NCI-H82 (cell line): ENCODE measurements around the gene GKN1.
"Not testable (repeated sequence)": the region's sequence is repeated elsewhere in the genome, so short reads cannot be mapped to it uniquely, and the experiment has no call there.

ENCODE experiments used
- DNase-seq: peaks from one replicate; lab custom pipeline; 2025; lab: John Stamatoyannopoulos, UW

GKN1 gene, protein sequence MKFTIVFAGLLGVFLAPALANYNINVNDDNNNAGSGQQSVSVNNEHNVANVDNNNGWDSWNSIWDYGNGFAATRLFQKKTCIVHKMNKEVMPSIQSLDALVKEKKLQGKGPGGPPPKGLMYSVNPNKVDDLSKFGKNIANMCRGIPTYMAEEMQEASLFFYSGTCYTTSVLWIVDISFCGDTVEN

DNA sequence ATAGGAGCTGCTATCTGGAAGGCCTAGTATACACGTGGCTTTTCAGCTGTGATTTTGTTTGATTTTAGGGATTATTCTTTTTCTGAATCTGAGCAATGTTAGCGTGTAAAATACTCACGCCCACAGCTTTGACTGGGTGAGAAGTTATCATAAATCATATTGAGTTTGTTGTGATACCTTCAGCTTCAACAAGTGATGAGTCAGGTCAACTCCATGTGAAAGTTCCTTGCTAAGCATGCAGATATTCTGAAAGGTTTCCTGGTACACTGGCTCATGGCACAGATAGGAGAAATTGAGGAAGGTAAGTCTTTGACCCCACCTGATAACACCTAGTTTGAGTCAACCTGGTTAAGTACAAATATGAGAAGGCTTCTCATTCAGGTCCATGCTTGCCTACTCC lies at the start of gene GKN1:
Gene GKN1, plus strand, starts transcription at position 386 of the 400 bp plus-strand sequence. CDS start 42 bp downstream, outside the sequence.
- DNase-seq: no peak

DNA sequence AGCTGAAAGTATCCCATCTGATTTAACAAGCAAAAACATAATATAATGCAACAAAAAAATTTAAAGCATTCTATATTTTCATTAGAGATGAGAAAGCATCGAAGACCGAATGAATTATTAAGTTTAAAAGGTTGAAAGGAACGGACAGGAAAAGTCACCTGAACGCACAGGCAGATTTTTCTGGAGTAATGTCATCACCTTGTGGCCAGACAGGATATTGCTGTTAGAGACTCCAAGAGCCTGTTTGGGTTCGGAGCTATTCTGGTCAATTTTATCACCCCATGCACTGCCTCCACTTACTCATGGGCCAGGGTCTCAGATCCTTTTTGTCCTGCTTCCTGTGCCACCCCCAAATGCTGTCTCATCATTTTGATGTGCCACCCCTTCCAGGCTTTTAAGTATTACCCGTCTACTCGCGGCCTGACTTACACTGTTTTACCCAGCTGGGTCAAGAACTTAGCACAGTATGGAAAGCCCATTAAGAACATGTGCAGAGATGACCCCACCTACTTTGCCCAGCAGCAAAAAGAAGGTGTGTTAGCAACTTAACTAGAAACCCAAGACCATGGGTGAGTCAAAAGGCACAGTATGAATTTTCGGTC lies 49.0 kb upstream of the GKN1 start:
- DNase-seq: peak; percentile 82

- no peak for DNase-seq
Observed at GRCh38 chr2:68926796-68927195, 47.6 kb upstream of the GKN1 start.

DNA sequence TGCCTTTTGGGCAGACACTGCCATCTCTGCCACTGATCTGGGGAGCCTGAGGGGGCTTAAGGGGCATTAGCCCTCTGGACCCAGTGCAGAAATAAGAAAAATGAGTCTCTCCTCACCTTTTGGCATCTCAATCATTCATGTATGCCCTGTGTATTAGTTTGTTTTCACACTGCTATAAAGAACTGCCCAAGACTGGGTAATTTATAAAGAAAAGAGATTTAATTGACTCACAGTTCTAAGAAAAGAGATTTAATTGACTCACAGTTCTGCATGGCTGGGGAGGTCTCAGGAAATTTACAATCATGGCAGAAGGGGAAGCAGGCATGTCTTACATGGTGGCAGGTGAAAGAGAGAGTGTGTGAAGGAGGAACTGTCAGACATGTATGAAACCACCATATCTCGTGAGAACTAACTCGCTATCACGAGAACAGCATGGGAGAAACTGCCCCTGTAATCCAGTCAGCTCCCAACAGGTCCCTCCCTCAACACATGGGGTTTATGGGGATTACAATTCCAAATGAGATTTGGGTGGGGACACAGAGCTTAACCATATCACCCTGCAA lies 43.2 kb upstream of the GKN1 start:
- DNase-seq: peak; percentile 95

DNA sequence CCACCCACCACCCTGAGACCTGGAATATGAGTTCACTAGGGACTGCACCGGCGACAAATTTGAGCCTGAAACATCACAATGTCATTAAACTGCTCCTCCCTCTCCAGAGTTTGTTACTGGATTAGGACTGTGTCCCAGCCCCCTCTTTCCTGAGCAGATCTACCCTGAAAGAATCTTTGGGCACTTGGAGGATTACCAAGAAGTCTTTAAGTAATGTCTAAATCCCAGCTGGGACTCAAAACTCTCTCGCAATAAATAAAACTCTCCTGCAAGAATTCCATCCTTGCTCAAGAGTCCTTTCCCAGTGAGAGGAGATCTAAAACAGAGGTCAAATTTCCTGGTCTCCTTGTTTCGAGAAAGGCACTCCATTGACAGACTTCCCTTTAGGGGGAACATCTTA lies 42.6 kb upstream of the GKN1 start:
- DNase-seq: peak; percentile 91

GRCh38 chr2:68932402-68932801 lies 42.0 kb upstream of the GKN1 start:
- peak; percentile 58 for DNase-seq

DNA sequence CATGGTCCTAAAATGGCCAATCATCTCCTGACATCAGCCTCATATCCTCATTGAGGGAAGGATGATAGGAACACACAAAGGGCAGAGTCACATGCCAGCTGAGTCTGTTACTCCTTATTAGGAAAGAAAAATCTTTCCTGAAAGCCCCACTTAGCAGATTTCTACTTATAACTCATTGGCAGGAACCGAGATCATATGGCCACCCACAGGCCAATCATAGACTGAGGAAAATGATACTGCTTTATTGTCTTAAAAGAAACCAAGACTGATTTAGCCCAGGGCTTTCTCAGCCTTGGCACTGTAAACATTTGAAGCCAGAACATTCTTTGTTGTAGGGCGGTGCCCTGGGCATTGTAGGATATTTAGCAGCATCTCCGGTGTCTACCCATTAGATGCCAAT lies 40.4 kb upstream of the GKN1 start:
- DNase-seq: no peak

DNA sequence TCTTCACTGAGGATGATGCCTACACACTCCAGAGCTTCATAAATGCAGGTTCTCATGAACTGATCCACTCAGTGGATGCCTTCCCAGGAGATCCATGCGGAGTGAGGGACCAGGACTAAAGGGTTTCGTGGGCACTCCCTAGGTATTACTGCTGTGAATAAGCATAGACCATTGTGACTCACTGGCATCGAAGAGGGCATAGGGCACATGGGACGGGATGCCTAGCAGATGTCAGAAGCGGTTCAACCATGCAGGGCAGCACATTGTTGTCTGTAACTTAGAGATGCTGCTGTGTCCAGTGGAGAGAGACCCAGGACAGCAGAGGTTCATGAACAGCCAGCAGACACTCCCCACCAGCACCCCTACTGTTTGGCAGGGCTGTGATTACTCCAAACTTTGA lies 39.0 kb upstream of the GKN1 start:
- no peak for DNase-seq

- DNase-seq: no peak
Observed at GRCh38 chr2:68936427-68936826, 38.0 kb upstream of the GKN1 start.

DNA sequence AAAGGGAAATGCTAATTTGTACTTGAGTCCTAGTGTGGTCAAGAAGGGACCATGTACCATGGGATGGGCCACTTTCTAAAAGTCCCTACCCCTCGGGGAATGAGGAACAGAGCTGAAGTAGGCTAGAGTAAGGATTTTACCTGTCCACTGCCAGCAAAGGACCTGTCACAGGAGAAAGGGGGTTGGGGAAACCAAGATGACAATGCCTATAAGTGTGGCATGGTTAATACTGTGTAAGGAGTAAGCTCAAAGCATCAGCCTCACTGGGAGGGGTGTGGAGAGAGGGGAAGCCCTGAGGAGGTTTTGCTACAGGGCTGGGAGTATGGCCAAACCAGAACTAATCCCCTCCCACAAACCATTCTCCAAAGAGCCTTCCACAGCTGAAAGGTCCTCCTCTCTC lies 37.5 kb upstream of the GKN1 start:
- DNase-seq: no peak

DNA sequence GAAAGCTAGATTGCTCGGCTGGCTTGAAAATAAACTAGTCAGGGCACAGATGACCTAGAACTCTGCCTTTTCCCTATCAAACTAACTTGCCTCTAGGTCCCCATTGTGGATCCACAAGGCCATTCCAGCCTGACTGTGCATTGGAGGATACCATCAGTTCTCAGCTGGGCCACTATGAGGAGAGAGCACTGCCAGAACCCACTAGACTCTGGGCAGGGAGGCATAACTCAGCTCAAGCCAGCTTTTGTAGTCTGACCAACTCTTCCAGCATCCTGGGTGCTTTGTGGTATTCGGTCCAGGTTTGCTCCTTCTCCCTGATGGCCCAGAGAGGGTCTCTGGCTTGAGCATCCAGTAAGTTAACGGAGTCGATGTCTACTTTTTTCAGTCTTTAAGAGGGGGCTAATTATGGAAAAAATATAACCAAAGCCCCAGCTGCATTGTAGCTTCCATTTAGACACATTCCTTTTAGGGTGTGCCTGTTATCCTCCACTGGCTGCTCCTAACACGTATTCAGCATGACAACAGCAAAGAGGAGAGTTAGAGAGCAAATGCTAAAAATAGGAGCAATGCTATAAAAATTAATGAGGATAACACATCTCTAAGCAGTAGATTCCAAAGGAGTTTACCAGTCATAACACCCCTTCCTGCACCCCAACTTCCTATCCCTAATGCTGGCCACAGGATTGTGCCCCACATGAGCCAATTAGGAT lies 36.9 kb upstream of the GKN1 start:
- no peak for DNase-seq

DNA sequence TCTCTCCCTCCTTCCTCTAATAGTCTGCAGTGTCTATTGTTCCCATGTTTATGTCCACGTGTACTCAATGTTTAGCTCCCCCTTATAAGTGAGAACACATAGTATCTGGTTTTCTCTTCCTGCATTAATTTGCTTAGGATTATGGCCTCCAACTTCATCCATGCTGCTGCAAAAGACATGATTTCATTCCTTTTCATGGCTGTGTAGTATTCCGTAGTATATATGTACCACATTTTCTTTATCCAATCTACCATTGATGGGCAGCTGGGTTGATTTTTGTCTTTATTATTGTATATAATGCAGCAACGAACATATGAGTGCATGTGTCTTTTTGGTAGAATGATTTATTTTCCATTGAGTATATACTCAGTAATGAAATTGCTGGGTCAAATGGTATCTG lies 35.5 kb upstream of the GKN1 start:
- DNase-seq: no peak

GRCh38 chr2:68939962-68940361 lies 34.5 kb upstream of the GKN1 start:
- DNase-seq: no peak

DNA sequence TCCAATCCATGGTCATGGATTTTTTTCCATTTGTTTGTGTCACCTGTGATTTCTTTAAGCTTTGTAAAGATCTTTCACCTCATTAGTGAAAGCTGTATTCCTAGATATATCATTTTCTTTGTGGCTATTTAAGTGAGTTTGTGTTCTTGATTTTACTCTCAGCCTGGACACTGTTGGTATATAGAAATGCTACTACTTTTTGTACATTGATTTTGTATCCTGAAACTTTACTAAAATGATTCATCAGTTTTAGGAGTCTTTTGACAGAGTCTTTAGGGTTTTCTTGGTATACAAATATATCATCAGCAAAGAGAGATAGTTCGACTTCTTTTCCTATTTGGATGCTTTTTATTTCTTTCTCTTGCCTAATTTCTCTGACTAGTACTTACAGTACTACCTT lies 34.1 kb upstream of the GKN1 start:
- DNase-seq: no peak

GRCh38 chr2:68942827-68943226 lies 31.6 kb upstream of the GKN1 start:
- no peak for DNase-seq

- peak; percentile 88 for DNase-seq
Observed at GRCh38 chr2:68943581-68944568, 30.6 kb upstream of the GKN1 start.

DNA sequence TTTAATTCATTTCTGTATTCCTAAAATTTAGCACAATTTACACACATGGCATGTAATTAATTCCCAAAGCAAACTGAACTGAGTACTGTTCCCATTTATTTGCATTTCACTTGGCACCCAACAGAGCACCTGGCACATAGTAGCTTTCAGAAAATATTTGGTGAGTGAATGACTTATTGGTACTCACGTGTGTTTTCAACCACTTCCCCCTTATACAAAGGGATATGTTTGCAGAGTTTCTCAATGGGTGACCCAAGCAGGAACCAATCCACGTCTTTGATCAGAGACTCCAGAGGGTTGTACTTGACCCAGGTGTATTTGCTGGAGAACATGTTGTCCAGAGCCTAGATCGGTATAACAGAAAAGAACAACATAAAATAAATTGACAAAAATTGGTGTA lies 28.3 kb upstream of the GKN1 start:
- no peak for DNase-seq

DNA sequence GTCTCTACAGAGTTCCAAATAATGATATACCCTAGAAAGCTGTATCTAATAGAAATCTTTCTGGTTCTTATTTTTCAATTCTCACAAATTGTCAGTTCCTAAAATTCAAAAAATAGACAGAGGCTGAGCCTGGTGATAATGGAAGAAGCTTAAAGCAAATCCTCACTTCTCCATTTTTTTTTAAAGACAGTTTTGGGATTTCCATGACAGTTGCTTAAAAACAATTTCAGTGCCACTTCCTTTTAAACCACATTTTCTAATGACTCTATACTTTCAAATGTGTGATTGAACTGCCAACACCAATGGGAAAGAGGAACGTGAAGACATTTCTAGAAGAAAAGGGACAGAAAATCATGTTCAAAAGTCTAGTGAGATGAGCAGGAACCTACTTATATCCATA lies 25.7 kb upstream of the GKN1 start:
- DNase-seq: no peak

DNA sequence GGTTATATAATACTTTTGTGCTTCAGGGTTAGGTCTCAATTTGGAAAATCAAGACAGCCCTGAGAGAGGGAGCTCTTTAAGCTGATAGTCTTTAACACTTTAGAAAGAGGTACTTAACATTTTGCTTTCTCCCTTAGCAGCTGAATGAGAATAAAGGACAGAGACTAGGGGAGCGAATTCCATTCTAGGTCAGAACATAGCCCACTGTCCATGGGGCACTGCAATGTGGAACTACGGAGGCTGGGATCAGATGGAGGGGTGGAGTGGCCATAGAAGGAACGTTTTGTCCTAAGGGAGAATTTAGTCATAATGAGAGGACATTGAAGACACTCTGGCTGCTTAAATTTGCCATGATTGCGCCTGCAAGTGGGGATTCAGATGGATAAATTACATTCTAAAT lies 22.5 kb upstream of the GKN1 start:
- DNase-seq: no peak

DNA sequence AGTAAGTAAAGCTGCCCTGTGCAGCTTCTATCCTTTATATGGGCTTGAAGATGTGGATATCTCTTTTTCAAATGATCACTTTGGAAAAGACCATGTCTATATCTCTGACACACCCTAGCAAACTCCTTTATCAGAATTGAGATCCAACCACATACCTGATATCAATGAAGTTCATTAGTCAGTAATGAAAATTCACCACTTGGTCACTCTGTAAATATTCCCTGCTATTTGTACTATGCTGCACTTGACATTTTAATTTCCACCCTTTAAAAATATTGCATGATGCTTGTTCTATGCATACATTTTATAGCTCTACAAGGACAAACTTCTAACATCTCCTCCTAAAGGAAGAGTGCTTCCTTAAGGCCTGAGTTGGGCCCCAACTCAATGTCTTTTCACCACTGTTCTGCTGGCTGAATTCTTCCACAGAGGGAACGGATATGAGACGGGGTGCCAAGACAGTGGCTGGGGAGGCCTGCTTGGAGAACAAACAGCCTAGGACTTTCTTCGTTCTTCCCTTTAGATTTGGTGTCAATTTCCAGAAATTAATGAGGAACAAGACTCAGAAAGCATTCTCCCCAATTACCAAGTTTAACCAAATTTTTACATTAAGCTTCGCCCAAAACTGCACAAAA lies 21.4 kb upstream of the GKN1 start, which contains the start of gene GKN2:
Gene GKN2, minus strand, starts transcription at position 7 of the 635 bp plus-strand sequence. CDS start 32 bp downstream, outside the sequence.
- no peak for DNase-seq

DNA sequence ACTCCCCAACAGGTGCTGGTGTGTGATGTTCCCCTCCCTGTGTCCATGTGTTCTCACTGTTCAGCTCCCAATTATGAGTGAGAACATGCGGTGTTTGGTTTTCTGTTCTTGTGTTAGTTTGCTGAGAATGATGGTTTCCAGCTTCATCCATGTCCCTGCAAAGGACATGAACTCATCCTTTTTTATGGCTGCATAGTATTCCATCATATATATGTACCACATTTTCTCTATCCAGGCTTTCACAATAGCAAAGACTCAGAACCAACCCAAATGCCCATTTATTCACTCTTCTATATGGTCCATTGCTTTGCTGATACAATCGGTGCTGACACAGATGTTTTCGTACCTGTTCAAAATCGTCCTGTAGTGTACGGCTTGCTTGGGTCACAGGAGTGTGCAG lies 19.0 kb upstream of the GKN1 start:
- DNase-seq: not testable (repeated sequence)
